ENCODE results near the gene MAPRE3. TPM values are rescaled to one million over a fixed set of nuclear protein-coding genes. Genes with fewer than 3 reads are reported as not detected.

The MAPRE3 gene
- total RNA-seq, 1 experiment from 2014 or later = 4.9 TPM

GRCh38 chr2:27059141-27059820 lies 88.8 kb downstream of the MAPRE3 start:
- H3K4me3 Mint-ChIP-seq (ENCODE audit: unreplicated experiment) = no peak overlapping the region
- H3K4me1 Mint-ChIP-seq (ENCODE audit: low read depth, unreplicated experiment) = no peaks in the 10 kb centered on the region
- H3K27me3 Mint-ChIP-seq (ENCODE audit: insufficient read depth, unreplicated experiment) = no peaks in the 10 kb centered on the region
- H3K4me1 ChIP-seq = no peaks in the 10 kb centered on the region
- H3K27me3 ChIP-seq (replicated peaks; ENCODE audit: control insufficient read depth, insufficient read depth, low read length) = no peaks in the 10 kb centered on the region
- no peaks in the 10 kb centered on the region for H3K36me3 ChIP-seq (ENCODE audit: control insufficient read depth, insufficient read depth, low read length)
- TF ChIP-seq, protein P1, sequence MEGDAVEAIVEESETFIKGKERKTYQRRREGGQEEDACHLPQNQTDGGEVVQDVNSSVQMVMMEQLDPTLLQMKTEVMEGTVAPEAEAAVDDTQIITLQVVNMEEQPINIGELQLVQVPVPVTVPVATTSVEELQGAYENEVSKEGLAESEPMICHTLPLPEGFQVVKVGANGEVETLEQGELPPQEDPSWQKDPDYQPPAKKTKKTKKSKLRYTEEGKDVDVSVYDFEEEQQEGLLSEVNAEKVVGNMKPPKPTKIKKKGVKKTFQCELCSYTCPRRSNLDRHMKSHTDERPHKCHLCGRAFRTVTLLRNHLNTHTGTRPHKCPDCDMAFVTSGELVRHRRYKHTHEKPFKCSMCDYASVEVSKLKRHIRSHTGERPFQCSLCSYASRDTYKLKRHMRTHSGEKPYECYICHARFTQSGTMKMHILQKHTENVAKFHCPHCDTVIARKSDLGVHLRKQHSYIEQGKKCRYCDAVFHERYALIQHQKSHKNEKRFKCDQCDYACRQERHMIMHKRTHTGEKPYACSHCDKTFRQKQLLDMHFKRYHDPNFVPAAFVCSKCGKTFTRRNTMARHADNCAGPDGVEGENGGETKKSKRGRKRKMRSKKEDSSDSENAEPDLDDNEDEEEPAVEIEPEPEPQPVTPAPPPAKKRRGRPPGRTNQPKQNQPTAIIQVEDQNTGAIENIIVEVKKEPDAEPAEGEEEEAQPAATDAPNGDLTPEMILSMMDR (IDR thresholded peaks at IDR 0.05; ENCODE audit: insufficient read depth in 1 of 2, low read depth in 1 of 2, low read length in 1 of 2, severe bottlenecking in 1 of 2, unreplicated experiment in 1 of 2) = no peak
- CTCF ChIA-PET = interaction anchor here (0.5 to 1.9 kb wide), 2 partner anchors 9 to 12 kb away, joined by 3 to 8 read pairs; partner anchors contain the start of gene AGBL5
- DNase-seq = no peak
- no peak overlapping the region for H3K27ac Mint-ChIP-seq (ENCODE audit: unreplicated experiment)
- no peaks in the 10 kb centered on the region for H3K9me3 Mint-ChIP-seq (ENCODE audit: unreplicated experiment)
- BruUV-seq (replicated peaks) = no TSS peak
- H3K4me3 ChIP-seq (ENCODE audit: low read depth, low read length) = no peak overlapping the region
- no peaks in the 10 kb centered on the region for H3K9me3 ChIP-seq
- POLR2A ChIA-PET = no interaction called here
- peaks cover 42% of the 10 kb centered on the region for H3K36me3 Mint-ChIP-seq (ENCODE audit: insufficient read depth, unreplicated experiment)
- intact Hi-C loops (cut with micrococcal nuclease; ENCODE audit: unreplicated experiment) = no loop called here

- Histone ChIP-seq H3K27me3 (replicated peaks; ENCODE audit: control insufficient read depth, insufficient read depth, low read length) (no peaks in the 10 kb centered on the region), H3K36me3 (ENCODE audit: control insufficient read depth, insufficient read depth, low read length) (no peaks in the 10 kb centered on the region; the same call in 1 of the 2 replicates), H3K4me1 (no peaks in the 10 kb centered on the region), H3K9me3 (no peaks in the 10 kb centered on the region), H3K4me3 (ENCODE audit: low read depth, low read length) (no peak overlapping the region)
- Mint-ChIP-seq H3K27ac (ENCODE audit: unreplicated experiment) (no peak overlapping the region), H3K36me3 (ENCODE audit: insufficient read depth, unreplicated experiment) (peaks cover 37% of the 10 kb centered on the region), H3K27me3 (ENCODE audit: insufficient read depth, unreplicated experiment) (no peaks in the 10 kb centered on the region), H3K4me1 (ENCODE audit: low read depth, unreplicated experiment) (no peaks in the 10 kb centered on the region), H3K9me3 (ENCODE audit: unreplicated experiment) (no peaks in the 10 kb centered on the region), H3K4me3 (ENCODE audit: unreplicated experiment) (no peak overlapping the region)
- no peak for DNase-seq
- CTCF ChIA-PET = interaction anchor here (1.9 kb wide), 1 partner anchor 10 kb away, joined by 8 read pairs; the partner anchor contains the start of gene AGBL5
- POLR2A ChIA-PET = no interaction called here
- intact Hi-C loops (cut with micrococcal nuclease; ENCODE audit: unreplicated experiment) = no loop called here
- TF ChIP-seq, protein P1 (IDR thresholded peaks at IDR 0.05; ENCODE audit: insufficient read depth in 1 of 2, low read depth in 1 of 2, low read length in 1 of 2, severe bottlenecking in 1 of 2, unreplicated experiment in 1 of 2) = no peak
- BruUV-seq (replicated peaks) = no TSS peak
Measured at GRCh38 chr2:27060323-27060722, 89.9 kb downstream of the MAPRE3 start.

DNA sequence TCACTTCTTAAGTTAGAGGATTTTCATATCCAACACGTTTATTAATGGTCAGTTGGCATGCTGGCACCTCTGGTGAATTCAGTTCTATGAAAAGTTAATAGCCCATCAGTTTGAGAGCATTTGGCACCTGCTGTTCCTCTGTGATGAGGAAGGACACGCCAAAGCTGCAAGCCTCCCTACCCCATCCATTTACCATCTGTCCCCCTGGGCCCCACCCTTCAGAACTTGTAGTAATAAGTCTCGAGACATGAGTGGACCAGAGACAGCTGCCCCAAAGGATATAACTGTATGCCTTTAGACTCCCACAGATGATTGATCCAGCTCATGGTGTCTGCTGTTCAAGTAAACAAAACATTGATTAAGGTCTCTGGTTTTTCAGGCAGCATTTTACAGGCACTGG lies 94.7 kb downstream of the MAPRE3 start:
- H3K27ac Mint-ChIP-seq (ENCODE audit: unreplicated experiment) = no peak overlapping the region
- H3K36me3 Mint-ChIP-seq (ENCODE audit: insufficient read depth, unreplicated experiment) = peaks cover 63% of the 10 kb centered on the region
- H3K9me3 Mint-ChIP-seq (ENCODE audit: unreplicated experiment) = no peaks in the 10 kb centered on the region
- ChIA-PET CTCF (no interaction called here), POLR2A (no interaction called here)
- H3K4me1 ChIP-seq = no peaks in the 10 kb centered on the region
- no peaks in the 10 kb centered on the region; the same call in 1 of the 2 replicates for H3K36me3 ChIP-seq (ENCODE audit: control insufficient read depth, insufficient read depth, low read length)
- no peaks in the 10 kb centered on the region for H3K9me3 ChIP-seq
- H3K4me3 ChIP-seq (ENCODE audit: low read depth, low read length) = no peak overlapping the region
- TF ChIP-seq, protein P1 (IDR thresholded peaks at IDR 0.05; ENCODE audit: insufficient read depth in 1 of 2, low read depth in 1 of 2, low read length in 1 of 2, severe bottlenecking in 1 of 2, unreplicated experiment in 1 of 2) = no peak
- DNase-seq = no peak
- no TSS peak for BruUV-seq (replicated peaks)
- intact Hi-C loops (cut with micrococcal nuclease; ENCODE audit: unreplicated experiment) = no loop called here
- no peaks in the 10 kb centered on the region for H3K27me3 Mint-ChIP-seq (ENCODE audit: insufficient read depth, unreplicated experiment)
- peaks cover 9% of the 10 kb centered on the region for H3K4me1 Mint-ChIP-seq (ENCODE audit: low read depth, unreplicated experiment)
- no peak overlapping the region for H3K4me3 Mint-ChIP-seq (ENCODE audit: unreplicated experiment)
- no peaks in the 10 kb centered on the region for H3K27me3 ChIP-seq (replicated peaks; ENCODE audit: control insufficient read depth, insufficient read depth, low read length)

Measured in Caco-2 (cell line).